Colon (tissue), 2 donors: ENCODE data around the gene OR7E24.
"Not testable (repeated sequence)": the region's sequence is repeated elsewhere in the genome, so short reads cannot be mapped to it uniquely, and the experiment has no call there.

Experiments
- FAIRE-seq: peaks from 2 replicates; lab custom pipeline; 2012; peaks lifted over from hg19 to GRCh38; lab: Jason Lieb, UNC
- donor health status: control.
- donor health status: control.

OR7E24 gene

GRCh38 chr19:9250630-9251029 is at the start of gene OR7E24:
Gene OR7E24, plus strand, starts transcription at chr19:9250930. Its CDS starts 114 bp downstream, at chr19:9251044.
- no peak for FAIRE-seq

GRCh38 chr19:9205501-9206113 is 45.1 kb upstream of the OR7E24 start:
- no peak for FAIRE-seq

- no peak for FAIRE-seq
Observed at GRCh38 chr19:9219489-9219888, 31.2 kb upstream of the OR7E24 start, which contains the start of gene OR7D4. Gene OR7D4, minus strand, starts transcription at chr19:9219589. Its CDS starts 4,752 bp downstream, at chr19:9214837.

GRCh38 chr19:9251236-9251635 is 506 bp downstream of the OR7E24 start:
- FAIRE-seq: no peak

GRCh38 chr19:9283485-9283884 is 32.8 kb downstream of the OR7E24 start:
- not testable (repeated sequence) for FAIRE-seq

GRCh38 chr19:9289231-9289884 is 38.6 kb downstream of the OR7E24 start:
- FAIRE-seq: no peak

- no peak for FAIRE-seq
Observed at GRCh38 chr19:9295411-9295849, 44.7 kb downstream of the OR7E24 start.

GRCh38 chr19:9296336-9296735 is 45.6 kb downstream of the OR7E24 start:
- FAIRE-seq: no peak
